ENCODE results near the gene MRPL2. TPM values are rescaled to one million over a fixed set of nuclear protein-coding genes. Genes with fewer than 3 reads are reported as not detected.

MRPL2 gene
- total and polyA plus RNA-seq, 2 of the 4 experiments (the other 2 are of a cell fraction): 18.1 to 45.9 TPM

DNA sequence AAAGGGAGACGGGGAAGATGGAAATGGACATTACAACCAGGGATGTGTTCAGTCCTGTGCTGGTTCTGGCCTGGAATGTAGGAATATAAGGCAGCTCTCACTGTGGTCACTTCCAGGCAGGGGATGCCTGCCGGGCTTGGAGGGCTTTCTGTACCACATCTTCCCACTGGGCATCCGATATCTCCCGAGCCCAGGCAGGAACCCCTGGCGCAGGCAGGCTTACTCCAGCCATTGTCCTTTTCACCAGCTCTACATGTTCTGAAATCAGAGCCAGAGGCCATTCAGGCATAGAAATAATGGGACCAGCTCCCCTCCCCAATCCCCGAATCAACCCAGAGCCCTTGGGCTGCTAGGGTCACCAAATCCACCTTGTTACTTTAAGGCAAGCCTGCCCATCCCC is 46.9 kb downstream of the MRPL2 start:
- intact Hi-C loops (cut with micrococcal nuclease): no loop called here
- no peak for TF ChIP-seq CEBPB (IDR thresholded peaks at IDR 0.05; ENCODE audit: low read depth, low read length)
- TF ChIP-seq POLR2A (IDR thresholded peaks at IDR 0.05; ENCODE audit: low read depth, low read length): no peak
- Histone ChIP-seq H3K27ac (ENCODE audit: insufficient read depth, low read length) (no peak overlapping the region), H3K56ac (ENCODE audit: extremely low read depth, insufficient read depth, low read length) (no peak overlapping the region), H2AFZ (replicated peaks; ENCODE audit: low read length, poor library complexity) (no peak overlapping the region), H2BK20ac (ENCODE audit: low read depth, low read length) (no peak overlapping the region), H3K27me3 (ENCODE audit: control insufficient read depth, insufficient read depth, low read length) (no peaks in the 10 kb centered on the region), H3K79me1 (ENCODE audit: low read depth in 1 of 2, low read length in 2 of 2) (peaks cover 5 to 60% of the 10 kb centered on the region in 2 experiments; a peak in 2 of 4 replicates), H2AK5ac (ENCODE audit: low read depth, low read length) (no peak overlapping the region; the same call in 1 of the 2 replicates), H3K4me2 (ENCODE audit: low read depth, low read length) (no peak overlapping the region), H3K9me3 (ENCODE audit: control insufficient read depth, insufficient read depth, low read length) (no peaks in the 10 kb centered on the region), H3K9ac (ENCODE audit: low read depth, low read length) (peak overlapping the region; percentile 13; the same call in 1 of the 2 replicates), H4K91ac (ENCODE audit: insufficient read depth, low read depth, low read length) (no peak overlapping the region), H4K8ac (ENCODE audit: low read depth in 2 of 2, low read length in 2 of 2) (no peak overlapping the region), H3K4me1 (ENCODE audit: control insufficient read depth, insufficient read depth, low read length) (peaks cover 8% of the 10 kb centered on the region), H2AK9ac (replicated peaks; ENCODE audit: low read depth, low read length, poor library complexity) (peak overlapping the region; percentile 75), H3K9me1 (ENCODE audit: insufficient read depth, low read length) (peaks cover 3% of the 10 kb centered on the region), H3K23ac (ENCODE audit: low read depth, low read length) (no peak overlapping the region), H3K36me3 (ENCODE audit: control insufficient read depth, insufficient read depth, low read length) (peaks cover 44% of the 10 kb centered on the region), H4K5ac (ENCODE audit: low read depth, low read length) (no peak overlapping the region), H3K4me3 (ENCODE audit: insufficient read depth, low read depth, low read length) (no peak overlapping the region), H2BK5ac (ENCODE audit: low read depth, low read length, poor library complexity, severe bottlenecking) (no peak overlapping the region), H3K14ac (replicated peaks; ENCODE audit: low read depth, low read length) (no peak overlapping the region), H3K4ac (ENCODE audit: low read depth, low read length) (no peak overlapping the region), H4K20me1 (ENCODE audit: insufficient read depth, low read length) (no peaks in the 10 kb centered on the region; the same call in 1 of the 2 replicates), H3K18ac (ENCODE audit: low read depth, low read length) (no peak overlapping the region), H2BK120ac (ENCODE audit: low read depth, low read length) (no peak overlapping the region), H2BK15ac (ENCODE audit: low read depth, low read length) (no peak overlapping the region)
- in situ Hi-C loops (cut with MboI; ENCODE audit: low sequenced_read_pairs): no loop called here
- DNase-seq (no peak), ATAC-seq (ENCODE audit: low read depth) (no peak)
- CTCF ChIA-PET: no interaction called here
- dilution Hi-C loops (cut with HindIII; ENCODE audit: low sequenced_read_pairs, unreplicated experiment): no loop called here
- no TSS peak for BruUV-seq (replicated peaks)
- POLR2A ChIA-PET (ENCODE audit: unreplicated experiment): no interaction called here
- 89% methylated on average over 3 of the region's 6 CpGs; no CpG with 5 or more reads in 1 of the 2 experiments for WGBS, 2 experiments (ENCODE audit: extremely low coverage in 2 of 2, insufficient read length in 1 of 2)
